PC-3 (cell line): Measurements from ENCODE around the gene DNAJC25.

ENCODE experiments used
- EZH2 ChIP-seq: fragments of 300-600 bp; sonication (generic); IDR thresholded peaks from one replicate; pipeline ENCODE4 v1.6.1; 2017; ENCODE audit warnings: antibody characterized with exemption, mild to moderate bottlenecking, low read length; ENCODE audit not compliant: unreplicated experiment
- EZH2phosphoT487 ChIP-seq: fragments of 300-600 bp; sonication (generic); IDR thresholded peaks from 2 replicates; pipeline ENCODE4 v1.6.1; 2018; ENCODE audit warnings: mild to moderate bottlenecking, antibody characterized with exemption, low read length, borderline replicate concordance
- TF ChIP-seq, protein P1 (sequence below): fragments of 300-600 bp; sonication (generic); conservative IDR thresholded peaks from 2 replicates; pipeline ENCODE4 v1.5.1; 2017; ENCODE audit warnings: antibody characterized with exemption, low read depth, mild to moderate bottlenecking, low read length

DNA sequence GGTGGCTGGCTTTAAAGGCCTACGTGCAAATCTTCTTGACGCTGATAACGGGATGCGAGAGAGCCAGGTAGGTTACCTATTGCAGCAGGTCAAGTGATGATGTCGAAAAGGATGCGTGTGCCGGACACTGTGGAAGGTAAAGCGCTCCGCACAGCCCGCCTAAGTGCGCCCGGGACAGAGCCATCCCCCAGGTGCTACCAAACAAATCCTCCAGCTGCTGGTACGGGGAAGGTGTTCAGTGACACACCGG lies 245 bp upstream of the DNAJC25 start:
- TF ChIP-seq, protein P1, sequence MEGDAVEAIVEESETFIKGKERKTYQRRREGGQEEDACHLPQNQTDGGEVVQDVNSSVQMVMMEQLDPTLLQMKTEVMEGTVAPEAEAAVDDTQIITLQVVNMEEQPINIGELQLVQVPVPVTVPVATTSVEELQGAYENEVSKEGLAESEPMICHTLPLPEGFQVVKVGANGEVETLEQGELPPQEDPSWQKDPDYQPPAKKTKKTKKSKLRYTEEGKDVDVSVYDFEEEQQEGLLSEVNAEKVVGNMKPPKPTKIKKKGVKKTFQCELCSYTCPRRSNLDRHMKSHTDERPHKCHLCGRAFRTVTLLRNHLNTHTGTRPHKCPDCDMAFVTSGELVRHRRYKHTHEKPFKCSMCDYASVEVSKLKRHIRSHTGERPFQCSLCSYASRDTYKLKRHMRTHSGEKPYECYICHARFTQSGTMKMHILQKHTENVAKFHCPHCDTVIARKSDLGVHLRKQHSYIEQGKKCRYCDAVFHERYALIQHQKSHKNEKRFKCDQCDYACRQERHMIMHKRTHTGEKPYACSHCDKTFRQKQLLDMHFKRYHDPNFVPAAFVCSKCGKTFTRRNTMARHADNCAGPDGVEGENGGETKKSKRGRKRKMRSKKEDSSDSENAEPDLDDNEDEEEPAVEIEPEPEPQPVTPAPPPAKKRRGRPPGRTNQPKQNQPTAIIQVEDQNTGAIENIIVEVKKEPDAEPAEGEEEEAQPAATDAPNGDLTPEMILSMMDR, result no peak
- TF ChIP-seq EZH2, result no peak
- TF ChIP-seq EZH2phosphoT487, result no peak
